ENCODE data around the gene ZBTB7C. TPM values are rescaled to one million over a fixed set of nuclear protein-coding genes. Genes with fewer than 3 reads are reported as not detected.

ZBTB7C gene
- total RNA-seq, 1 donor from 2014 or later = 0.15 TPM

GRCh38 chr18:48138660-48139430 is 270.3 kb downstream of the ZBTB7C start:
- Mint-ChIP-seq H3K27me3 (ENCODE audit: insufficient read depth, low read depth) (peaks cover 54% of the 10 kb centered on the region), H3K9me3 (no peaks in the 10 kb centered on the region), H3K4me1 (peaks cover 26% of the 10 kb centered on the region), H3K36me3 (no peaks in the 10 kb centered on the region), H3K4me3 (peak overlapping the region; percentile 18), H3K27ac (no peak overlapping the region)
- no peak for DNase-seq (ENCODE audit: low spot score)
- Histone ChIP-seq H3K27ac (no peak overlapping the region), H3K4me2 (no peak overlapping the region), H3K9me3 (ENCODE audit: low read depth) (no peaks in the 10 kb centered on the region), H4K20me1 (ENCODE audit: low read depth) (peaks cover 26% of the 10 kb centered on the region), H2AFZ (replicated peaks) (no peak overlapping the region), H3K79me2 (ENCODE audit: low read depth) (no peaks in the 10 kb centered on the region), H3K9ac (no peak overlapping the region), H3K4me3 (no peak overlapping the region), H3K36me3 (no peaks in the 10 kb centered on the region), H3F3A (ENCODE audit: low read depth) (peaks cover 8% of the 10 kb centered on the region), H3K4me1 (peaks cover 26% of the 10 kb centered on the region), H3K27me3 (peaks cover 66% of the 10 kb centered on the region)
- no peak for TF ChIP-seq EZH2 (IDR thresholded peaks at IDR 0.05)
- no peak for TF ChIP-seq CTCF (IDR thresholded peaks at IDR 0.05)
- no peak for TF ChIP-seq EZH2phosphoT487 (IDR thresholded peaks at IDR 0.05)

- peaks cover 26% of the 10 kb centered on the region for H3K4me1 Mint-ChIP-seq
- H3K27ac ChIP-seq = no peak overlapping the region
- no peak overlapping the region for H3K4me3 ChIP-seq
- H3K36me3 ChIP-seq = no peaks in the 10 kb centered on the region
- H3K27ac Mint-ChIP-seq = no peak overlapping the region
- H3K79me2 ChIP-seq (ENCODE audit: low read depth) = no peaks in the 10 kb centered on the region
- H3K4me3 Mint-ChIP-seq = peak overlapping the region; percentile 18
- peaks cover 26% of the 10 kb centered on the region for H3K4me1 ChIP-seq
- peaks cover 71% of the 10 kb centered on the region for H3K27me3 ChIP-seq
- peaks cover 57% of the 10 kb centered on the region for H3K27me3 Mint-ChIP-seq (ENCODE audit: insufficient read depth, low read depth)
- peaks cover 8% of the 10 kb centered on the region for H3F3A ChIP-seq (ENCODE audit: low read depth)
- no peak overlapping the region for H3K9ac ChIP-seq
- TF ChIP-seq EZH2phosphoT487 (IDR thresholded peaks at IDR 0.05) = no peak
- TF ChIP-seq CTCF (IDR thresholded peaks at IDR 0.05) = peak; percentile 20
- peak; percentile 41 for DNase-seq (ENCODE audit: low spot score)
- H2AFZ ChIP-seq (replicated peaks) = no peak overlapping the region
- H3K9me3 ChIP-seq (ENCODE audit: low read depth) = no peaks in the 10 kb centered on the region
- H3K36me3 Mint-ChIP-seq = no peaks in the 10 kb centered on the region
- no peaks in the 10 kb centered on the region for H3K9me3 Mint-ChIP-seq
- peaks cover 26% of the 10 kb centered on the region for H4K20me1 ChIP-seq (ENCODE audit: low read depth)
- no peak overlapping the region for H3K4me2 ChIP-seq
Observed at GRCh38 chr18:48138210-48138609, 271.0 kb downstream of the ZBTB7C start.

GRCh38 chr18:48137374-48138081 is 271.7 kb downstream of the ZBTB7C start:
- Histone ChIP-seq H3K27ac (no peak overlapping the region), H3K27me3 (peaks cover 74% of the 10 kb centered on the region), H2AFZ (replicated peaks) (no peak overlapping the region), H3K9ac (no peak overlapping the region), H3K4me2 (peak overlapping the region; percentile 87), H3F3A (ENCODE audit: low read depth) (peaks cover 8% of the 10 kb centered on the region), H3K79me2 (ENCODE audit: low read depth) (no peaks in the 10 kb centered on the region), H3K9me3 (ENCODE audit: low read depth) (no peaks in the 10 kb centered on the region), H4K20me1 (ENCODE audit: low read depth) (peaks cover 26% of the 10 kb centered on the region), H3K4me3 (peak overlapping the region; percentile 56), H3K36me3 (no peaks in the 10 kb centered on the region), H3K4me1 (peaks cover 26% of the 10 kb centered on the region)
- Mint-ChIP-seq H3K4me3 (peak overlapping the region; percentile 78), H3K27ac (no peak overlapping the region), H3K27me3 (ENCODE audit: insufficient read depth, low read depth) (peaks cover 58% of the 10 kb centered on the region), H3K9me3 (no peaks in the 10 kb centered on the region), H3K36me3 (no peaks in the 10 kb centered on the region), H3K4me1 (peaks cover 24% of the 10 kb centered on the region)
- no peak for DNase-seq (ENCODE audit: low spot score)
- no peak for TF ChIP-seq EZH2phosphoT487 (IDR thresholded peaks at IDR 0.05)
- TF ChIP-seq CTCF (IDR thresholded peaks at IDR 0.05) = no peak
- no peak for TF ChIP-seq EZH2 (IDR thresholded peaks at IDR 0.05)
